ENCODE results near the gene CCDC142.
"Not testable (repeated sequence)": the region's sequence is repeated elsewhere in the genome, so short reads cannot be mapped to it uniquely, and the experiment has no call there.

The CCDC142 gene

GRCh38 chr2:74481961-74482800 lies 617 bp downstream of the CCDC142 start:
- 1 to 2% methylated on average over 80 of the region's 80 CpGs for WGBS, 2 experiments
- H3K9me3 ChIP-seq (ENCODE audit: control insufficient read depth, low read length) = no peaks in the 10 kb centered on the region
- no peaks in the 10 kb centered on the region for H3K36me3 ChIP-seq (ENCODE audit: control insufficient read depth, insufficient read depth, low read length)
- H3K27ac ChIP-seq (ENCODE audit: insufficient read depth, low read depth, low read length, poor library complexity, severe bottlenecking) = peak overlapping the region; percentile 1
- no peaks in the 10 kb centered on the region for H3K27me3 ChIP-seq (ENCODE audit: control insufficient read depth, insufficient read depth, low read length, poor library complexity, severe bottlenecking)
- peak overlapping the region; percentile 98 for H3K4me3 ChIP-seq (ENCODE audit: insufficient read depth, low read depth, low read length)
- H3K4me1 ChIP-seq (ENCODE audit: control insufficient read depth, insufficient read depth, low read length) = peaks cover 12% of the 10 kb centered on the region

DNA sequence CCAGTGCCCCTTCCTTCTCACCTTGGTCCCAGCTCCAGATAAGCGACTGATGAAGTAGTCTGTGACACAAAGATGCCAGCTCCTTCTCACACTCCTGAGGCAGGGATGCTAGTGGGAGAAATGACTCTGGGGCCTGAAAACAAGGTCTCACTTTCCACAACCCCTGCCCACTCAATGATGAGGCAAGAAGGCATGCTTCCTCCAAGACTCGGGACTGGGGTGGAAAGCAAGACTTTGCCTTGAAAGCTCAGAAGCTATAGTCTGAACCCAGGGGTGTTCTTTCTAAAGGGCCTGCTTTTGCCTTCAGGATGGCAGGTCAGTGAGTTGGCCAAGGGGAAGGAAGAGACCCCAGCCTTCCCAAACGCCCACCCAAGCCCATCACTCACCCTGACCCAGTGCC lies 1.4 kb downstream of the CCDC142 start:
- H3K9me3 ChIP-seq (ENCODE audit: control insufficient read depth, low read length) = no peaks in the 10 kb centered on the region
- WGBS, 2 experiments = 86 to 89% methylated on average over 3 of the region's 3 CpGs
- H3K27me3 ChIP-seq (ENCODE audit: control insufficient read depth, insufficient read depth, low read length, poor library complexity, severe bottlenecking) = no peaks in the 10 kb centered on the region
- H3K4me3 ChIP-seq (ENCODE audit: insufficient read depth, low read depth, low read length) = peak overlapping the region; percentile 98
- peaks cover 12% of the 10 kb centered on the region for H3K4me1 ChIP-seq (ENCODE audit: control insufficient read depth, insufficient read depth, low read length)
- H3K36me3 ChIP-seq (ENCODE audit: control insufficient read depth, insufficient read depth, low read length) = no peaks in the 10 kb centered on the region
- no peak overlapping the region for H3K27ac ChIP-seq (ENCODE audit: insufficient read depth, low read depth, low read length, poor library complexity, severe bottlenecking)

- H3K36me3 ChIP-seq (ENCODE audit: control insufficient read depth, insufficient read depth, low read length) = peaks cover 15% of the 10 kb centered on the region
These were observed 7.9 kb downstream of the CCDC142 start for GRCh38 chr2:74474899-74475298.

DNA sequence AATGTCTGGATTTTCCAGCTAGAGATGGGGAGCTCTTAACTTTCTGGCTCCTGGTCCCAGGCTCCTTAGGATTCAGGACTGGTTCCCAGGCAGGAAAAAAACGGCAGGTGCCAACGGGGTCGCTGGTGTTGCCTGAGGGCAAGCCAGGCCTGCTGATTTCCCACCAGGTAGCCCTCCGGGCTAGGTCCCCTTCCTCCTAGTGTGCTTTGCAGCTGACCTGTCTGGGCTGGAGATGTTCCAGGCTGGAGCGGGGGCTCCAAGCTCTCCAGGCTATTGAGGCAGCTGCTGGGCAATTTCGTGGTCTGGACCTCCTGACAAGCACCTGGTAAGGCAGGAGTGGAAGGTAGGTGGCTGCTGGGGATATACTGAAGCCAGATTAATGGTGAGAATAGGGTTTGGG lies 8.3 kb downstream of the CCDC142 start:
- no peaks in the 10 kb centered on the region for H3K27me3 ChIP-seq (ENCODE audit: control insufficient read depth, insufficient read depth, low read length, poor library complexity, severe bottlenecking)
- no peaks in the 10 kb centered on the region for H3K9me3 ChIP-seq (ENCODE audit: control insufficient read depth, low read length)
- no peak overlapping the region for H3K27ac ChIP-seq (ENCODE audit: insufficient read depth, low read depth, low read length, poor library complexity, severe bottlenecking)
- WGBS, 2 experiments = 94 to 95% methylated on average over 6 of the region's 6 CpGs
- no peak overlapping the region for H3K4me3 ChIP-seq (ENCODE audit: insufficient read depth, low read depth, low read length)
- peaks cover 13% of the 10 kb centered on the region for H3K4me1 ChIP-seq (ENCODE audit: control insufficient read depth, insufficient read depth, low read length)
- peaks cover 15% of the 10 kb centered on the region for H3K36me3 ChIP-seq (ENCODE audit: control insufficient read depth, insufficient read depth, low read length)

More at GRCh38 chr2:74474899-74475298, 7.9 kb downstream of the CCDC142 start:
- Histone ChIP-seq H3K27ac (ENCODE audit: insufficient read depth, low read depth, low read length, poor library complexity, severe bottlenecking) (no peak overlapping the region), H3K4me3 (ENCODE audit: insufficient read depth, low read depth, low read length) (no peak overlapping the region), H3K9me3 (ENCODE audit: control insufficient read depth, low read length) (no peaks in the 10 kb centered on the region), H3K4me1 (ENCODE audit: control insufficient read depth, insufficient read depth, low read length) (peaks cover 13% of the 10 kb centered on the region), H3K27me3 (ENCODE audit: control insufficient read depth, insufficient read depth, low read length, poor library complexity, severe bottlenecking) (no peaks in the 10 kb centered on the region)
- 88 to 90% methylated on average over 5 of the region's 5 CpGs for WGBS, 2 experiments

- no peaks in the 10 kb centered on the region for H3K9me3 ChIP-seq (ENCODE audit: control insufficient read depth, low read length)
- H3K4me3 ChIP-seq (ENCODE audit: insufficient read depth, low read depth, low read length) = peak overlapping the region; percentile 94
- 45 to 46% methylated on average over 7 of the region's 7 CpGs for WGBS, 2 experiments
- H3K27me3 ChIP-seq (ENCODE audit: control insufficient read depth, insufficient read depth, low read length, poor library complexity, severe bottlenecking) = no peaks in the 10 kb centered on the region
- H3K36me3 ChIP-seq (ENCODE audit: control insufficient read depth, insufficient read depth, low read length) = peaks cover 15% of the 10 kb centered on the region
- peak overlapping the region; percentile 74 for H3K27ac ChIP-seq (ENCODE audit: insufficient read depth, low read depth, low read length, poor library complexity, severe bottlenecking)
- H3K4me1 ChIP-seq (ENCODE audit: control insufficient read depth, insufficient read depth, low read length) = peaks cover 13% of the 10 kb centered on the region
These were observed 9.9 kb downstream of the CCDC142 start for GRCh38 chr2:74472945-74473258.

GRCh38 chr2:74472086-74472944 lies 10.5 kb downstream of the CCDC142 start, which contains the start of gene MRPL53:
MRPL53 (minus strand) TSS chr2:74472680; CDS start chr2:74472660, 20 bp downstream.
- Histone ChIP-seq H3K9me3 (ENCODE audit: control insufficient read depth, low read length) (no peaks in the 10 kb centered on the region), H3K4me3 (ENCODE audit: insufficient read depth, low read depth, low read length) (peak within 1 kb of the TSS; percentile 94)
- 2 to 3% methylated on average over 66 of the region's 66 CpGs for WGBS, 2 experiments

GRCh38 chr2:74471332-74472065 lies 11.3 kb downstream of the CCDC142 start:
- Histone ChIP-seq H3K4me3 (ENCODE audit: insufficient read depth, low read depth, low read length) (peak overlapping the region; percentile 94), H3K9me3 (ENCODE audit: control insufficient read depth, low read length) (no peaks in the 10 kb centered on the region), H3K27ac (ENCODE audit: insufficient read depth, low read depth, low read length, poor library complexity, severe bottlenecking) (peak overlapping the region; percentile 79), H3K27me3 (ENCODE audit: control insufficient read depth, insufficient read depth, low read length, poor library complexity, severe bottlenecking) (no peaks in the 10 kb centered on the region), H3K36me3 (ENCODE audit: control insufficient read depth, insufficient read depth, low read length) (peaks cover 15% of the 10 kb centered on the region), H3K4me1 (ENCODE audit: control insufficient read depth, insufficient read depth, low read length) (peaks cover 13% of the 10 kb centered on the region)
- 73 to 80% methylated on average over 16 of the region's 16 CpGs for WGBS, 2 experiments

More at GRCh38 chr2:74472086-74472944, 10.5 kb downstream of the CCDC142 start, which contains the start of gene MRPL53:
- H3K27me3 ChIP-seq (ENCODE audit: control insufficient read depth, insufficient read depth, low read length, poor library complexity, severe bottlenecking) = no peaks in the 10 kb centered on the region
- peaks cover 15% of the 10 kb centered on the region for H3K36me3 ChIP-seq (ENCODE audit: control insufficient read depth, insufficient read depth, low read length)
- H3K27ac ChIP-seq (ENCODE audit: insufficient read depth, low read depth, low read length, poor library complexity, severe bottlenecking) = peak within 1 kb of the TSS; percentile 79
- H3K4me1 ChIP-seq (ENCODE audit: control insufficient read depth, insufficient read depth, low read length) = peaks cover 13% of the 10 kb centered on the region

- Histone ChIP-seq H3K4me1 (ENCODE audit: control insufficient read depth, insufficient read depth, low read length) (peaks cover 13% of the 10 kb centered on the region), H3K36me3 (ENCODE audit: control insufficient read depth, insufficient read depth, low read length) (peaks cover 15% of the 10 kb centered on the region)
- H3K9me3 ChIP-seq (ENCODE audit: control insufficient read depth, low read length); H3K4me3 ChIP-seq (ENCODE audit: insufficient read depth, low read depth, low read length); H3K27ac ChIP-seq (ENCODE audit: insufficient read depth, low read depth, low read length, poor library complexity, severe bottlenecking); H3K27me3 ChIP-seq (ENCODE audit: control insufficient read depth, insufficient read depth, low read length, poor library complexity, severe bottlenecking): not testable (repeated sequence)
- WGBS, 2 experiments = 93 to 94% methylated on average over 11 to 12 of the region's 12 CpGs
These were observed 12.1 kb downstream of the CCDC142 start for GRCh38 chr2:74470742-74471141.

GRCh38 chr2:74464406-74464805 lies 18.4 kb downstream of the CCDC142 start:
- peaks cover 5% of the 10 kb centered on the region for H3K4me1 ChIP-seq (ENCODE audit: control insufficient read depth, insufficient read depth, low read length)
- H3K4me3 ChIP-seq (ENCODE audit: insufficient read depth, low read depth, low read length) = peak overlapping the region; percentile 81
- peaks cover 8% of the 10 kb centered on the region for H3K36me3 ChIP-seq (ENCODE audit: control insufficient read depth, insufficient read depth, low read length)
- H3K27ac ChIP-seq (ENCODE audit: insufficient read depth, low read depth, low read length, poor library complexity, severe bottlenecking) = no peak overlapping the region
- WGBS, 2 experiments = 15% methylated on average over 13 of the region's 13 CpGs
- no peaks in the 10 kb centered on the region for H3K9me3 ChIP-seq (ENCODE audit: control insufficient read depth, low read length)
- no peaks in the 10 kb centered on the region for H3K27me3 ChIP-seq (ENCODE audit: control insufficient read depth, insufficient read depth, low read length, poor library complexity, severe bottlenecking)

All from ectodermal cell (in vitro differentiated cells).